Activated CD4-positive, alpha-beta T cell treated with anti-CD3 and anti-CD28 coated beads, Interleukin-2, amount 10 ng/mL, durations not matched to agents 7 days and 5 days (primary cell): ENCODE data around the gene LCE5A. TPM values are rescaled to one million over a fixed set of nuclear protein-coding genes. Genes with fewer than 3 reads are reported as not detected.

Experiments used
- CTCF ChIA-PET: fragments of 350-600 bp; sonication (Branson Sonifier 250); formaldehyde crosslinking; loops from one replicate; lab custom pipeline; 2021; ENCODE audit warnings: antibody characterized with exemption; lab: Charles Lee
- POLR2A ChIA-PET: fragments of 350-600 bp; sonication (Branson Sonifier 250); formaldehyde crosslinking; loops from one replicate; lab custom pipeline; 2021; ENCODE audit warnings: antibody characterized with exemption; lab: Charles Lee
- DNase-seq: peaks from one replicate; pipeline ENCODE4 v3.0.0-alpha.2; 2020
- H3K27ac Mint-ChIP-seq: one replicate; pipeline ENCODE4 v1.8.0; 2021; ENCODE audit warnings: mild to moderate bottlenecking, moderate library complexity, mixed read lengths
- H3K27me3 Mint-ChIP-seq: one replicate; pipeline ENCODE4 v1.8.0; 2021; ENCODE audit warnings: mixed read lengths
- H3K36me3 Mint-ChIP-seq: one replicate; pipeline ENCODE4 v1.8.0; 2021; ENCODE audit warnings: low read depth, mixed read lengths
- H3K4me1 Mint-ChIP-seq: one replicate; pipeline ENCODE4 v1.8.0; 2021; ENCODE audit warnings: mixed read lengths
- H3K4me3 Mint-ChIP-seq: one replicate; pipeline ENCODE4 v1.8.0; 2021; ENCODE audit warnings: mild to moderate bottlenecking, moderate library complexity, mixed read lengths
- H3K9me3 Mint-ChIP-seq: one replicate; pipeline ENCODE4 v1.8.0; 2021; ENCODE audit warnings: mixed read lengths
- total RNA-seq, 2 experiments: library from RNA; stranded (reverse); gene quantifications; one replicate each; pipeline ENCODE4 v1.2.3, GENCODE V29; 2021

Gene LCE5A
- total RNA-seq, 2 experiments from 2014 or later, result not detected

GRCh38 chr1:152501704-152502103 lies 8.9 kb upstream of the LCE5A start:
- Mint-ChIP-seq H3K4me1 (no peaks in the 10 kb centered on the region), H3K4me3 (no peak overlapping the region), H3K9me3 (no peaks in the 10 kb centered on the region), H3K36me3 (no peaks in the 10 kb centered on the region), H3K27ac (no peak overlapping the region), H3K27me3 (no peaks in the 10 kb centered on the region)
- POLR2A ChIA-PET, result no interaction called here
- CTCF ChIA-PET, result no interaction called here
- DNase-seq, result no peak

GRCh38 chr1:152502496-152503180 lies 8.0 kb upstream of the LCE5A start:
- ChIA-PET POLR2A (no interaction called here), CTCF (no interaction called here)
- Mint-ChIP-seq H3K27me3 (no peaks in the 10 kb centered on the region), H3K27ac (no peak overlapping the region), H3K36me3 (no peaks in the 10 kb centered on the region), H3K9me3 (no peaks in the 10 kb centered on the region), H3K4me3 (no peak overlapping the region), H3K4me1 (no peaks in the 10 kb centered on the region)
- no peak for DNase-seq

GRCh38 chr1:152505083-152505482 lies 5.5 kb upstream of the LCE5A start:
- Mint-ChIP-seq H3K27ac (no peak overlapping the region), H3K4me1 (no peaks in the 10 kb centered on the region), H3K36me3 (no peaks in the 10 kb centered on the region), H3K9me3 (no peaks in the 10 kb centered on the region), H3K4me3 (no peak overlapping the region), H3K27me3 (peaks cover 9% of the 10 kb centered on the region)
- ChIA-PET POLR2A (no interaction called here), CTCF (no interaction called here)
- DNase-seq, result no peak

- Mint-ChIP-seq H3K4me1 (no peaks in the 10 kb centered on the region), H3K36me3 (no peaks in the 10 kb centered on the region), H3K27me3 (peaks cover 22% of the 10 kb centered on the region), H3K9me3 (no peaks in the 10 kb centered on the region), H3K27ac (no peak overlapping the region), H3K4me3 (no peak overlapping the region)
- CTCF ChIA-PET, result no interaction called here
- POLR2A ChIA-PET, result no interaction called here
- DNase-seq, result no peak
Measured at GRCh38 chr1:152506899-152507498, 3.6 kb upstream of the LCE5A start.

- Mint-ChIP-seq H3K27me3 (peaks cover 60% of the 10 kb centered on the region), H3K27ac (no peak overlapping the region), H3K36me3 (no peaks in the 10 kb centered on the region), H3K4me3 (no peak overlapping the region), H3K4me1 (peaks cover 1% of the 10 kb centered on the region), H3K9me3 (no peaks in the 10 kb centered on the region)
- CTCF ChIA-PET, result no interaction called here
- no peak for DNase-seq
- POLR2A ChIA-PET, result no interaction called here
Measured at GRCh38 chr1:152511596-152511995, 993 bp downstream of the LCE5A start.

- CTCF ChIA-PET, result no interaction called here
- Mint-ChIP-seq H3K36me3 (no peaks in the 10 kb centered on the region), H3K4me3 (no peak overlapping the region), H3K27ac (no peak overlapping the region), H3K9me3 (no peaks in the 10 kb centered on the region), H3K27me3 (peaks cover 69% of the 10 kb centered on the region), H3K4me1 (peaks cover 1% of the 10 kb centered on the region)
- POLR2A ChIA-PET, result no interaction called here
- no peak for DNase-seq
Measured at GRCh38 chr1:152513081-152513480, 2.5 kb downstream of the LCE5A start.

- Mint-ChIP-seq H3K36me3 (no peaks in the 10 kb centered on the region), H3K4me1 (peaks cover 1% of the 10 kb centered on the region), H3K4me3 (no peak overlapping the region), H3K27me3 (peaks cover 62% of the 10 kb centered on the region), H3K27ac (no peak overlapping the region), H3K9me3 (no peaks in the 10 kb centered on the region)
- CTCF ChIA-PET, result no interaction called here
- POLR2A ChIA-PET, result no interaction called here
- DNase-seq, result no peak
Measured at GRCh38 chr1:152514715-152515433, 4.3 kb downstream of the LCE5A start.

- no peak overlapping the region for H3K27ac Mint-ChIP-seq
- H3K36me3 Mint-ChIP-seq, result no peaks in the 10 kb centered on the region
- H3K9me3 Mint-ChIP-seq, result no peaks in the 10 kb centered on the region
- H3K27me3 Mint-ChIP-seq, result peaks cover 58% of the 10 kb centered on the region
- DNase-seq, result no peak
- POLR2A ChIA-PET, result no interaction called here
- CTCF ChIA-PET, result no interaction called here
- H3K4me1 Mint-ChIP-seq, result peaks cover 1% of the 10 kb centered on the region
- no peak overlapping the region for H3K4me3 Mint-ChIP-seq
Measured at GRCh38 chr1:152515434-152515783, 4.8 kb downstream of the LCE5A start.

- H3K27ac Mint-ChIP-seq, result no peak overlapping the region
- ChIA-PET POLR2A (no interaction called here), CTCF (no interaction called here)
- H3K4me1 Mint-ChIP-seq, result peaks cover 1% of the 10 kb centered on the region
- H3K4me3 Mint-ChIP-seq, result no peak overlapping the region
- H3K9me3 Mint-ChIP-seq, result no peaks in the 10 kb centered on the region
- peaks cover 52% of the 10 kb centered on the region for H3K27me3 Mint-ChIP-seq
- no peak for DNase-seq
- H3K36me3 Mint-ChIP-seq, result no peaks in the 10 kb centered on the region
Measured at GRCh38 chr1:152516082-152516481, 5.5 kb downstream of the LCE5A start.

- Mint-ChIP-seq H3K4me1 (peaks cover 1% of the 10 kb centered on the region), H3K9me3 (no peaks in the 10 kb centered on the region), H3K27me3 (peaks cover 45% of the 10 kb centered on the region), H3K4me3 (no peak overlapping the region), H3K36me3 (no peaks in the 10 kb centered on the region), H3K27ac (no peak overlapping the region)
- ChIA-PET CTCF (no interaction called here), POLR2A (no interaction called here)
- no peak for DNase-seq
Measured at GRCh38 chr1:152517237-152517811, 6.7 kb downstream of the LCE5A start.

- Mint-ChIP-seq H3K36me3 (no peaks in the 10 kb centered on the region), H3K4me3 (no peak overlapping the region), H3K27ac (no peak overlapping the region), H3K27me3 (peaks cover 34% of the 10 kb centered on the region), H3K9me3 (no peaks in the 10 kb centered on the region), H3K4me1 (peaks cover 1% of the 10 kb centered on the region)
- ChIA-PET CTCF (no interaction called here), POLR2A (no interaction called here)
- no peak for DNase-seq
Measured at GRCh38 chr1:152519851-152520250, 9.2 kb downstream of the LCE5A start.

- DNase-seq, result no peak
- no peak overlapping the region for H3K4me3 Mint-ChIP-seq
- H3K36me3 Mint-ChIP-seq, result no peaks in the 10 kb centered on the region
- no peak overlapping the region for H3K27ac Mint-ChIP-seq
- H3K4me1 Mint-ChIP-seq, result no peaks in the 10 kb centered on the region
- POLR2A ChIA-PET, result no interaction called here
- CTCF ChIA-PET, result interaction anchor here (0.7 kb wide), 1 partner anchor 8 kb away, joined by 3 read pairs; no protein-coding TSS in a partner anchor
- H3K9me3 Mint-ChIP-seq, result no peaks in the 10 kb centered on the region
- H3K27me3 Mint-ChIP-seq, result peaks cover 32% of the 10 kb centered on the region
Measured at GRCh38 chr1:152520561-152521090, 10.0 kb downstream of the LCE5A start.

GRCh38 chr1:152525080-152525641 lies 14.6 kb downstream of the LCE5A start:
- no peaks in the 10 kb centered on the region for H3K9me3 Mint-ChIP-seq
- ChIA-PET CTCF (no interaction called here), POLR2A (no interaction called here)
- peaks cover 28% of the 10 kb centered on the region for H3K27me3 Mint-ChIP-seq
- no peaks in the 10 kb centered on the region for H3K4me1 Mint-ChIP-seq
- H3K4me3 Mint-ChIP-seq, result no peak overlapping the region
- H3K36me3 Mint-ChIP-seq, result no peaks in the 10 kb centered on the region
- DNase-seq, result no peak
- H3K27ac Mint-ChIP-seq, result no peak overlapping the region
